Large intestine (tissue), 3 donors: Measurements from ENCODE around the gene AZU1. TPM values are rescaled to one million over a fixed set of nuclear protein-coding genes. Genes with fewer than 3 reads are reported as not detected.
"Not testable (repeated sequence)": the region's sequence is repeated elsewhere in the genome, so short reads cannot be mapped to it uniquely, and the experiment has no call there.

Source experiments
- DNase-seq, 2 donors: peaks; one replicate each; pipeline versions ENCODE4 v3.0.0 to v3.0.0-alpha.2; 2013
- H3K27ac ChIP-seq: one replicate; pipeline ENCODE4 v1.5.1; 2013; ENCODE audit warnings: low read length
- H3K27me3 ChIP-seq: 2 replicates; pipeline ENCODE4 v1.6.1; 2013; ENCODE audit warnings: low read length; ENCODE audit not compliant: control insufficient read depth, insufficient read depth
- H3K36me3 ChIP-seq: 2 replicates; pipeline ENCODE4 v1.6.1; 2013; ENCODE audit warnings: low read length; ENCODE audit not compliant: control insufficient read depth, insufficient read depth
- H3K4me1 ChIP-seq: one replicate; pipeline ENCODE4 v1.6.1; 2013; ENCODE audit warnings: low read length; ENCODE audit not compliant: control insufficient read depth, insufficient read depth
- H3K4me3 ChIP-seq: one replicate; pipeline ENCODE4 v1.5.1; 2013; ENCODE audit warnings: low read length
- H3K9me3 ChIP-seq: one replicate; pipeline ENCODE4 v1.6.1; 2013; ENCODE audit warnings: mild to moderate bottlenecking, low read depth, low read length, moderate library complexity; ENCODE audit not compliant: control insufficient read depth
- WGBS: methylation state at CpG from one replicate; pipeline ENCODE4 v1.1.5; 2013; ENCODE audit warnings: low lambda C conversion rate; ENCODE audit not compliant: insufficient coverage; 5-methylcytosine and 5-hydroxymethylcytosine counted together
- polyA plus RNA-seq: library from polyadenylated mRNA; unstranded; fragments of 120-200 nt; gene quantifications from one replicate; pipeline ENCODE4 v1.2.1, GENCODE V29; 2013

AZU1 gene
- polyA plus RNA-seq, 1 donor = 0.33 TPM

GRCh38 chr19:850221-850978 is 22.8 kb downstream of the AZU1 start:
- H3K36me3 ChIP-seq = no peaks in the 10 kb centered on the region
- H3K9me3 ChIP-seq = peaks cover 9% of the 10 kb centered on the region
- H3K27ac ChIP-seq = peak overlapping the region; percentile 52
- peaks cover 66% of the 10 kb centered on the region for H3K27me3 ChIP-seq
- DNase-seq = peak; percentile 67
- no peak overlapping the region for H3K4me3 ChIP-seq
- no CpG with 5 or more reads among the region's 28 CpGs for WGBS
- H3K4me1 ChIP-seq = peaks cover 8% of the 10 kb centered on the region

GRCh38 chr19:850979-851335 is 23.3 kb downstream of the AZU1 start:
- Histone ChIP-seq H3K4me1 (peaks cover 8% of the 10 kb centered on the region), H3K27ac (peak overlapping the region; percentile 52), H3K9me3 (peaks cover 10% of the 10 kb centered on the region), H3K4me3 (no peak overlapping the region), H3K27me3 (peaks cover 63% of the 10 kb centered on the region), H3K36me3 (no peaks in the 10 kb centered on the region)
- no peak for DNase-seq
- no CpG with 5 or more reads among the region's 13 CpGs for WGBS

GRCh38 chr19:852136-853013 is 24.7 kb downstream of the AZU1 start, which contains the start of gene ELANE:
Gene ELANE, plus strand, starts transcription at chr19:852303. Its CDS starts 26 bp downstream, at chr19:852329.
- H3K27me3 ChIP-seq = peaks cover 49% of the 10 kb centered on the region
- H3K9me3 ChIP-seq = peaks cover 10% of the 10 kb centered on the region
- H3K4me1 ChIP-seq = peaks cover 8% of the 10 kb centered on the region
- no peaks in the 10 kb centered on the region for H3K36me3 ChIP-seq
- no peak within 1 kb of the TSS for H3K4me3 ChIP-seq
- WGBS = no CpG with 5 or more reads among the region's 55 CpGs
- DNase-seq = peak in 1 of 2 donors; percentile 1
- H3K27ac ChIP-seq = no peak within 1 kb of the TSS

GRCh38 chr19:853014-853585 is 25.5 kb downstream of the AZU1 start:
- Histone ChIP-seq H3K27ac (no peak overlapping the region), H3K36me3 (no peaks in the 10 kb centered on the region), H3K4me1 (peaks cover 8% of the 10 kb centered on the region), H3K27me3 (peaks cover 42% of the 10 kb centered on the region), H3K9me3 (peaks cover 7% of the 10 kb centered on the region), H3K4me3 (no peak overlapping the region)
- DNase-seq = no peak
- WGBS = no CpG with 5 or more reads among the region's 67 CpGs

- WGBS = no CpG with 5 or more reads among the region's 17 CpGs
- H3K4me3 ChIP-seq, H3K36me3 ChIP-seq, H3K4me1 ChIP-seq, DNase-seq, H3K27ac ChIP-seq, H3K9me3 ChIP-seq: not testable (repeated sequence)
- H3K27me3 ChIP-seq = peaks cover 36% of the 10 kb centered on the region
Measured at GRCh38 chr19:853614-854220, 26.1 kb downstream of the AZU1 start.

GRCh38 chr19:854549-854948 is 26.9 kb downstream of the AZU1 start:
- H3K27ac ChIP-seq = no peak overlapping the region
- H3K9me3 ChIP-seq = peaks cover 15% of the 10 kb centered on the region
- no peak for DNase-seq
- peaks cover 39% of the 10 kb centered on the region for H3K27me3 ChIP-seq
- H3K4me1 ChIP-seq = peaks cover 12% of the 10 kb centered on the region
- H3K36me3 ChIP-seq = no peaks in the 10 kb centered on the region
- no peak overlapping the region for H3K4me3 ChIP-seq
- no CpG with 5 or more reads among the region's 6 CpGs for WGBS

- Histone ChIP-seq H3K4me1 (peaks cover 16% of the 10 kb centered on the region), H3K27me3 (peaks cover 45% of the 10 kb centered on the region), H3K4me3 (no peak overlapping the region), H3K36me3 (no peaks in the 10 kb centered on the region), H3K27ac (no peak overlapping the region), H3K9me3 (peaks cover 16% of the 10 kb centered on the region)
- no CpG with 5 or more reads among the region's 12 CpGs for WGBS
- DNase-seq = no peak
Measured at GRCh38 chr19:855142-855541, 27.5 kb downstream of the AZU1 start.

GRCh38 chr19:855566-856120 is 28.0 kb downstream of the AZU1 start:
- H3K27ac ChIP-seq = no peak overlapping the region
- H3K4me3 ChIP-seq = no peak overlapping the region
- H3K4me1 ChIP-seq = peaks cover 14% of the 10 kb centered on the region
- H3K9me3 ChIP-seq = peaks cover 16% of the 10 kb centered on the region
- WGBS = no CpG with 5 or more reads among the region's 40 CpGs
- H3K27me3 ChIP-seq = peaks cover 42% of the 10 kb centered on the region
- DNase-seq = no peak
- H3K36me3 ChIP-seq = no peaks in the 10 kb centered on the region

- peaks cover 22% of the 10 kb centered on the region for H3K9me3 ChIP-seq
- H3K27ac ChIP-seq = no peak overlapping the region
- WGBS = no CpG with 5 or more reads among the region's 9 CpGs
- no peak overlapping the region for H3K4me3 ChIP-seq
- H3K36me3 ChIP-seq = no peaks in the 10 kb centered on the region
- H3K27me3 ChIP-seq = peaks cover 33% of the 10 kb centered on the region
- no peak for DNase-seq
- H3K4me1 ChIP-seq = peaks cover 13% of the 10 kb centered on the region
Measured at GRCh38 chr19:858284-858683, 30.6 kb downstream of the AZU1 start.
